ENCODE data around the gene HEATR3.

The HEATR3 gene

DNA sequence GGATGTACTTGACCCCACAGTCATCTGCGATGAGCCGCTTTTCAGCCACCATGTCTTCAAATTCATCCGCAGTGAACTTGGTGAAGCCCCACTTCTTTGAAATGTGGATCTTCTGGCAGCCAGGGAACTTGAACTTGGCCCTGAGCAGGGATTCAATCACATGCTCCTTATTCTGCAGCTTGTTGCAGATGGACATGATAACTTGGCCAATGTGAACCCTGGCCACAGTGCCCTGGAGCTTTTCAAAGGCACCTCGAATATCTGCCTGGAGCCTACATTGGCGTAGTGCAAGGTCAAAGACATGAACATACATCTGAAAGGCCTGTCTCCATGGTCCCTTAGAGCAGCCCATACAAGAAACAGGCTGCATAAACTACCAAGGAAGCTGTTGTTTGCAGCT is 85.6 kb downstream of the HEATR3 start:
- H3K4me3 ChIP-seq (ENCODE audit: low read depth, low read length): no peak overlapping the region
- TF ChIP-seq, protein P1, sequence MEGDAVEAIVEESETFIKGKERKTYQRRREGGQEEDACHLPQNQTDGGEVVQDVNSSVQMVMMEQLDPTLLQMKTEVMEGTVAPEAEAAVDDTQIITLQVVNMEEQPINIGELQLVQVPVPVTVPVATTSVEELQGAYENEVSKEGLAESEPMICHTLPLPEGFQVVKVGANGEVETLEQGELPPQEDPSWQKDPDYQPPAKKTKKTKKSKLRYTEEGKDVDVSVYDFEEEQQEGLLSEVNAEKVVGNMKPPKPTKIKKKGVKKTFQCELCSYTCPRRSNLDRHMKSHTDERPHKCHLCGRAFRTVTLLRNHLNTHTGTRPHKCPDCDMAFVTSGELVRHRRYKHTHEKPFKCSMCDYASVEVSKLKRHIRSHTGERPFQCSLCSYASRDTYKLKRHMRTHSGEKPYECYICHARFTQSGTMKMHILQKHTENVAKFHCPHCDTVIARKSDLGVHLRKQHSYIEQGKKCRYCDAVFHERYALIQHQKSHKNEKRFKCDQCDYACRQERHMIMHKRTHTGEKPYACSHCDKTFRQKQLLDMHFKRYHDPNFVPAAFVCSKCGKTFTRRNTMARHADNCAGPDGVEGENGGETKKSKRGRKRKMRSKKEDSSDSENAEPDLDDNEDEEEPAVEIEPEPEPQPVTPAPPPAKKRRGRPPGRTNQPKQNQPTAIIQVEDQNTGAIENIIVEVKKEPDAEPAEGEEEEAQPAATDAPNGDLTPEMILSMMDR (IDR thresholded peaks at IDR 0.05; ENCODE audit: control insufficient read depth, extremely low read depth, insufficient read depth): no peak
- DNase-seq (ENCODE audit: low read depth): no peak

DNA sequence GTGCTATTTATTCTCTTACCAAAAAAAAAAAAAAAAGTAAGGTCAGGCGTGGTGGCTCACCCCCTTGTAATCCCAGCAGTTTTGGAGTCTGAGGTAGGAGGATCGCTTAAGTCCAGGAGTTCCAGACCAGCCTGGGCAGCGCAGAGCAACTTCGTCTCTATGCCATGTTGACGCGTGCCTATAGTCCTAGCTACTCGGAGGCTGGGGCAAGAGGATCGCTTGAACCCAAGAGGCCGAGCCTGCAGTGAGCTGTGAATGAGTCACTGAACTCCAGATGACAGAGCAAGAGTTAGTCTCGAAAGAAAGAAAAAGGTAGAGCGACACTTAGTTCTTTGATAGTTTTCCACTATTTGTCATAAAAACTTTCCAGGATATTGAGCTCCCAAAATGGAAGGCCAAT is 86.0 kb downstream of the HEATR3 start:
- no peak overlapping the region; the same call in 1 of the 2 replicates for H3K4me3 ChIP-seq (ENCODE audit: low read depth, low read length)
- TF ChIP-seq, protein P1 (IDR thresholded peaks at IDR 0.05; ENCODE audit: control insufficient read depth, extremely low read depth, insufficient read depth): no peak
- no peak for DNase-seq (ENCODE audit: low read depth)

DNA sequence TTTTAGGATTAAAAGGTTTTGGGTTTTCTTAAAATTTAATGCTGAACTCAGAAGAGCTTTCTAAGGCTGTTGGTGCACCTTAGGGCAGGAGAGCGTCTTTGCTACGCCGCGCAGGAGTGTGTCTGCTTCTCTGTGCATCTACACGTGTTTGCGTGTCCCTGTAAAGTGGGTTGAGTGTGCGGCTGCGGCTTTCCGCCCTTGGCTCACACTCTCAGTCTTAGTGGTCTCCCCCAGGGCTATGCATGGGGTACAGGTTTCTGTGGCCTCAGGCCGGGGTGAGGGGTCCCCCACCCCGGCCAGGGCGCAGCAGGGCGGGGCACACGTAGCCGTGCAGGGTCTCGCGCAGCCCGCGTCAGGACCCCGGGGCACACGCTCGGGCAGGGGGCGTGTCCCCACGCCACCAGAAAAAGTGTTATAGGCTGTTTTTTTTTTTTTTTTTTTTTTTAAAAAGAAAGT is 86.6 kb downstream of the HEATR3 start:
- DNase-seq (ENCODE audit: low read depth): no peak
- H3K4me3 ChIP-seq (ENCODE audit: low read depth, low read length): peak overlapping the region; percentile 66
- TF ChIP-seq, protein P1 (IDR thresholded peaks at IDR 0.05; ENCODE audit: control insufficient read depth, extremely low read depth, insufficient read depth): no peak

DNA sequence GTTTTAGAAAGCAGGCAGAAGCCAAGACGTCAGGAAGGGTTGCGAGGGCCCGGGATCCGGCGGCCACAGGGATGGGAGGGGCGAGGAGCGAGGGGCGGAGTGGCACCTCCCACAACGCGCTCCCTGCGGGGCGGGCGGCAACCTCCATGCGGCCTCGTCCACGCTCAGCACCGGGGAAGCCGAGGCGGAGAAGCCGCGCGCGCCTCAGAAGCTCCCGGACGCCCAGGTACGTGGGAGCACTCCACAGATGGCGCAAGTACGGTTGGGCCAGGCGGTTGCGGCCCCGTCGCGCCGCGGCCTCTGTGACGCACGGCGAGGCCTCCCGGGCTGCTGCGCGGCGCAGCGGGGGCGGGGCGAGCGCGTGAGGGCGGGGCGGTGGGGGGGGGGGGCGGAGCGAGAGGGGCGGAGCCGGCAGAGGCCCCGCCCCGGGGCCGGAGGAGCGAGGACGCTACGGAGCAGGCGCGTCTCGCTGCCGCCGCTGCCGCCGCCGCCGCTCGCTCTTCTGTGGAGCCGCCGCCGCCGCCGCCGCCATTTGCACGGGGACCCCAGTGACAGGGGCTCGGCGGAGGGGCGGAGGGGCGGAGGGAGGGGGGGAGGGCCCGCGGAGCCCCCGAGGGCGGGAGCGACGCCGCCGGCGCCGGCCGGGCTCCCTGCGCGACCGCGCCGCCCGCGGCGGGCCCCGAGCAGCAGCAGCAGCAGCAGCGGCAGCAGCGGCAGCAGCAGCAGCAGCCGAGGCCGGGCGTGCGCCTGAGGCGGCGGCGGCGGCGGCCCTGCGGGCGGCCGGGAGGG is 87.2 kb downstream of the HEATR3 start, which contains the start of gene TENT4B:
TENT4B (plus strand) TSS at position 500 of the 789 bp plus-strand sequence. CDS start 316 bp downstream, outside the sequence.
- TF ChIP-seq, protein P1 (IDR thresholded peaks at IDR 0.05; ENCODE audit: control insufficient read depth, extremely low read depth, insufficient read depth): no peak
- no peak for DNase-seq (ENCODE audit: low read depth)
- peak within 1 kb of the TSS; percentile 77 for H3K4me3 ChIP-seq (ENCODE audit: low read depth, low read length)

DNA sequence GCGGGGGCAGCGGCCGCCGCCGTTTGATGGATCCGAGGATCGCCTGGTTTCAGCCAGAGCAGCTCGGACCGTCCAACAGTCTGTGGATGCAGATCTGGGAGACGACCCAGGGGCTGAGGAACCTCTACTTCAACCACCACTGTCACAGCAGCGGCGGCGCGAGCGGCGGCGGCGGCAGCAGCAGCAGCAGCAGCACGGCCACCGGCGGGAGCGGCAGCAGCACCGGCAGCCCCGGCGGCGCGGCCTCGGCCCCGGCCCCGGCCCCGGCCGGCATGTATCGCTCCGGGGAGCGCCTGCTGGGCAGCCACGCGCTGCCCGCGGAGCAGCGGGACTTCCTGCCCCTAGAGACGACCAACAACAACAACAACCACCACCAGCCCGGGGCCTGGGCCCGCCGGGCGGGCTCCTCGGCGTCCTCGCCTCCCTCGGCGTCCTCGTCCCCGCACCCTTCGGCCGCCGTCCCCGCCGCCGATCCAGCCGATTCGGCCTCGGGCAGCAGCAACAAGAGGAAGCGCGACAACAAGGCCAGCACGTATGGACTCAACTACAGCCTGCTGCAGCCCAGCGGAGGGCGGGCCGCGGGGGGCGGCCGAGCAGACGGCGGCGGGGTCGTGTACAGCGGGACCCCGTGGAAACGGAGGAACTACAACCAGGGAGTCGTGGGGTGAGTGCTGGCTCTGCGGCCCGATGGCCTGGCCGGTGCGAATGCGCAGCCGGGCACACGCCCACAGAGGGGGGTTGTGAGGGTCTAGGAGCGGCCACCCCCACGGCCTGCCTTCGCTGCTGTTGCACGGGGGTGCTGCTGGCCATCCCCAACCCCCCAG is 88.0 kb downstream of the HEATR3 start:
- peak overlapping the region; percentile 77 for H3K4me3 ChIP-seq (ENCODE audit: low read depth, low read length)
- TF ChIP-seq, protein P1 (IDR thresholded peaks at IDR 0.05; ENCODE audit: control insufficient read depth, extremely low read depth, insufficient read depth): no peak
- DNase-seq (ENCODE audit: low read depth): no peak

DNA sequence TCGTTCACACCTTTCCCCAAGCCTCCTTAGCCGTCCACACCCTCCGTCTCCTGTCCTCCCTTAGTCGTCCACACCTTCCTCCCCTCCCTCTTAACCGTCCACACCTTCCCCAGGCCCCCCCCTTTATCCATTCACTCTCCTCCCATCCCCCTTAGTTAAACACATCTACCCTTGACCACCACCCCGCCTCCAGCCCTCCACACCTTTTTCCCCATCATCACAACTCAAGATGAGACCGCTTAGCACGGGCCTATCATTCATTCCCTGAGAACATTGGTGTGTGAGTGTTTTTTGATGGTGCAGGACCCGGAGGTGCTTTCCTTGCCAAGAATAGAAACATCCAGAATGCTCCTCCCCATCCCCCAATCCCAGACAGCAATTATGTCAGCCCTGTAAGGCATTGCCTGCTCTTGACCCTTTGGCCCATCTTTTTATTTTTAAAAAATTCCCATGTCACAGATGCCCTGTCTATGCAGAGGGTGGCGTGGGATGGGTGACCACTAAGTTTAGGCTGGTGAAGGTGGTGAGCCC is 88.7 kb downstream of the HEATR3 start:
- TF ChIP-seq, protein P1 (IDR thresholded peaks at IDR 0.05; ENCODE audit: control insufficient read depth, extremely low read depth, insufficient read depth): no peak
- no peak for DNase-seq (ENCODE audit: low read depth)
- H3K4me3 ChIP-seq (ENCODE audit: low read depth, low read length): peak overlapping the region; percentile 77

Measured in LNCaP clone FGC (cell line).